GM21447 (cell line): ENCODE measurements around the gene KDM2A.

Experiments used
- ATAC-seq: cut with Tn5 transposase; IDR thresholded peaks from one replicate; pipeline ENCODE4 v1.9.1; 2021; ENCODE audit not compliant: unreplicated experiment

KDM2A gene

DNA sequence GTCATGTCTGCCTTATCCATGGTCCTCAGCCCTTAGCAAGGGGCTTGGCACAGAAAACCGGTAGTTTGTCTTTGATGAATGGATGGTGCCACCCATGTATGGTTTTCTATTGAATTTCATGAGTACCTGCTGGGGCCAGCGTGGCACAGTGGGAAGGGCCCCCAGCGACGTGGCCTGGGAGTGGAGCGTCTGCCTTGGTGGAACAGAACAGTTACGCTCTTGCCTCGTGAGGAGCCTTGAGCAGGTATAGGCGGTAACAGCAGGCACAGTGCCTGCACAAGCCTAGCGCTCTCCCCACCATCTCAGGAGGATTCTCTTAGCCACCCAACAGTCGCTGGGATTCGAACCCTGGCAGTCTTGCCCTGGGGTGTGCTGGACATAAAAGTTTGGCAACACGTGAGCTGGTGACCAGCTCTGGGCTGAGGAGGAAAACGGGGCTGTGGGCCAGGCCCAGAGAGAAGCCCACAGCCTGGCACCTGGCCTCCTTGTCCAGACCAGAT is 181.2 kb downstream of the KDM2A start:
- no peak for ATAC-seq

DNA sequence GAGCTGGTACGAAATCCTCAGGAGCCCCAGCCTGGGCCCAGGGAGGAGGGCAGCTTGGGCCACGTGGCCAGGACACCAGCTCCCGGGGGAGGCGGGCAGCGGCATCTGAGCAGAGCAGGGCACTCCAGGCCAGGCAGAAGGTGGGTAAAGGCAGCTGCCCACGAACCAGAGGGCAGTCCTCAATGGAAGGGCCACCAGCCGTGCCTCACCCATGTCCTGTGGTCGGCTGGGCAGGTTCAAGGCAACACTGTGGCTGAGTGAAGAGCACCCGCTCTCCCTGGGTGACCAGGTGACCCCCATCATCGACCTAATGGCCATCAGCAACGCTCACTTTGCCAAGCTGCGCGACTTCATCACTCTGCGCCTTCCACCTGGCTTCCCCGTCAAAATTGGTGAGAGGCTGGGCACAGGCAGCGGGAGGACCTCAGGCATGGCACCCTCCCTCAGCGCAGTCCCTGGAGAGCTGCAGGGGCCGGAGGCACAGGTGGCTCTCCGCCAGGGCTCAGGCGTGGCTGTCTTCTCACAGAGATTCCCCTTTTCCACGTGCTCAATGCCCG is 181.8 kb downstream of the KDM2A start:
- no peak for ATAC-seq

DNA sequence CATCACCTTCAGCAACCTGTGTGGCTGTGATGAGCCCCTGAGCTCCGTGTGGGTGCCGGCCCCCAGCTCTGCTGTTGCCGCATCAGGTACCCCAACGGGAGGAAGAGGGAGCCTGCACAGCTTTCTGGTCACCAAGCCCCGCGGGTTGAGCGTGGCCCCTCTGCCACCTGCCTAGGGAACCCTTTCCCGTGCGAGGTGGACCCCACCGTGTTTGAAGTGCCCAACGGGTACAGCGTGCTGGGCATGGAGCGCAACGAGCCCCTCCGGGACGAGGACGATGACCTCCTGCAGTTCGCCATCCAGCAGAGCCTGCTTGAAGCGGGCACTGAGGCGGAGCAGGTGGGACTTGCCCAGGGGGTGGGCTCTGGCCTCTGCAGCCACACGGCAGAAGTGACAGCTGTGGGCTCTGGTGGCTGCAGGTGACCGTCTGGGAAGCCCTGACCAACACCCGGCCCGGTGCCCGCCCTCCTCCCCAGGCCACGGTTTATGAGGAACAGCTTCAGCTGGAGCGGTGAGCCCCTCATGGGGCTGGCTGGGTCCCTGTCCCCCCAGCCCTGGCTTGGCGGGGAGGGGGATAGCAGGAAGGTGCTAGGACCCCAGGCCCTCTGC is 182.4 kb downstream of the KDM2A start:
- no peak for ATAC-seq

DNA sequence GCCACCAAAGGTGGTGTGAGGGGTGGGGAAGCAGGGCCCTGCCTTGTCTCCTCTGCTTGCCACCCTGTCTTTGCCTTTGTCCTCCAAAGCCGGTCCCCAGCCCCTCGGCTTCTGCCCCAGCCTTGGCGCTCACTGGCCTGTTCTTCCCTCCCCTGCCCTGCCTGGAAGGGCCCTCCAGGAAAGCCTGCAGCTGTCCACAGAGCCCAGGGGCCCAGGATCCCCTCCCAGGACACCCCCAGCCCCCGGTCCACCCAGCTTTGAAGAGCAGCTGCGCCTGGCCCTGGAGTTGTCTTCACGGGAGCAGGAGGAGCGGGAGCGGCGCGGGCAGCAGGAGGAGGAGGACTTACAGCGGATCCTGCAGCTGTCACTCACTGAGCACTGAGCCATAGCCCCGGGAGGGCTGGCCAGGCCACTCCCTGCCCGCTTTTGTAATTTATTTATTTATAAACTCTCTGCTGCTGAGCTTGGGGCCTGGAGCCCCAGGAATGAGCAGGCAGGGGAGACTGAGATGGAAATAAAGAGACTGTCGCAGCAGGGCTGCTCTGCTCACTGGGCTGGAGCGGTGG is 183.0 kb downstream of the KDM2A start:
- ATAC-seq, result no peak

DNA sequence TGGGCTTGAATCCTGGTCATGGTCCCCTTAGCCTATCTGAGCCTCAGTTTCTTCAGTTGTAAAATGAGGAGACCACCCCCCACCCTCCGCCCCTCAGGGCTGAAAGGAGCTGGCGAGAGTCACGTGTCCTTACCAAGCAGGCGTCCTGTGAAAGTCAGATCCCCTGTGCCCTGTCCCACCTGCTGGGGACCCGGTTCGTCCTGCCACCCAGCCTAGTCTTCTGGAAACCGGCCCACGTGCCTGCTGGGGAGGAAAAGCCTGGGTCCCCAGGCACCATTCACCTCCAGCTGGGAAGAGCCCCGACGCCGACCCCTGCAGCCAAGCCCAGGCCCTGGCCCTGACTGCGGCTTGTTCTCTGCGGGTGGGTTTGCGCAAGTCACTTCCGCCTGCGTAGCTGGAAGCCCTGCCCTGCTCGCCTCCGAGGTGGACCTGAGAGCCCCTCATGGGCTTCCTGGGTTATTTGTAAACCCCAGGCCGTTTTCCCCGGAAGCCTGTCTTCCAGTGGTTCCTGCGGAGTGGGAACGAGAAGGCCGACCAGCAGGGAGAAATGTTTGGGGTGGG is 183.6 kb downstream of the KDM2A start:
- ATAC-seq, result no peak

DNA sequence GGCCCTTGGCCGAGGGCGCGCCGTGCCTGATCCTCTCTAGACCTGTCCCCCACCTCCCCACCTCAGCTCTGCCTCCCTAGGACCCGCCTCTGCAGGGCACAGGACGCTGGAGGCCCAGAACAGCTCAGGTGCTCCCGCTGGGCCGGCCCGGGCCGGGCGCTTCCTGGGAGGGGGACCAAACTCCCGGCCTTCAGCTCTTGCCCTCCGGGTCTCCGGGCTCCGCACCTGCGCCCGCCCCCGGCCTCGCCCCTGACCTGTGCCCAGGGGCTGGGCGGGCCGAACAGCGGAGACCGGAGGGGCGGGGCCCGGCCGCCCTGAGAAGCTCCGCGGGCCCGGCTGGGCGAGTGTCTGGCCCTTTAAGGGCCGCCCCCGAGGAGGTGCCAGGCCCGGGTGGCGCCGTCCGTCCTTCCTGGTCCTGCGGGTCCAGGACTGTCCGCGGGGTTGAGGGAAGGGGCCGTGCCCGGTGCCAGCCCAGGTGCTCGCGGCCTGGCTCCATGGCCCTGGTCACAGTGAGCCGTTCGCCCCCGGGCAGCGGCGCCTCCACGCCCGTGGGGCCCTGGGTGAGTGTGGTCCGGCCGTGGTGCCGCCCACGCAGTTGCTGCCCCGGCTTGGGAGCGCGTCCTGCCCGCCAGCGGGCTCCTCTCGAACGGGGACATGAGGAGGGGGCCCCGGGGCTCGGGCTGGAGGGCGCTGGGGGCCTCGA is 184.2 kb downstream of the KDM2A start, which contains the start of gene SSH3:
TSS of gene SSH3 (plus strand) at position 399 of the 703 bp plus-strand sequence. CDS start at position 495, 96 bp downstream.
- no peak for ATAC-seq

DNA sequence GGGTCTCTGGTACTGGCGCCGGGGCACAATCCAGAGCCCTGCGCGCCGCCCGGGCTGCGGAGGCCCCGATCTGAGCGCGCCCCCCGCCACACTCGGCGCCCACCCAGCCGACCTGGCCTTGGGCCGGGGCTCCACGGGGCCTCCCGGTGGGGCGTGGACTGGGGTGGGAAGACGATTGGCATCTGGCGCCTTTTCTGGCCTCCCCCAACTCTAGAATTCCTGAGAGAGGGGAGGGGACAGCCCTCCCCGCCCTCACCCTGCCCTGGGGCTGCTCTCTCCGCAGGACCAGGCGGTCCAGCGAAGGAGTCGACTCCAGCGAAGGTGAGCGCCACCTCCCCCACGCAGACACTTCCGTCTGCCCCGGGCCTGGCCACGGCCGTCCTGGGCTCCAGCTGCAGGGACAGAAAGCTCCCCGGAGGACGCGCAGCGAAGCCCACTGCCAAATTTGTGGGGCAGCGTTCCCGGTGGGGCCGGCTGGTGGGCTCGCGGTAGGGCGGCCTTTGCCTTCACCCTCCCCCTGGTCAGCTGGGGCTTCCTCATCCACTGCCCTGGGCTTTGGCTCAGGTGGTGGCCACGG is 184.9 kb downstream of the KDM2A start:
- no peak for ATAC-seq

DNA sequence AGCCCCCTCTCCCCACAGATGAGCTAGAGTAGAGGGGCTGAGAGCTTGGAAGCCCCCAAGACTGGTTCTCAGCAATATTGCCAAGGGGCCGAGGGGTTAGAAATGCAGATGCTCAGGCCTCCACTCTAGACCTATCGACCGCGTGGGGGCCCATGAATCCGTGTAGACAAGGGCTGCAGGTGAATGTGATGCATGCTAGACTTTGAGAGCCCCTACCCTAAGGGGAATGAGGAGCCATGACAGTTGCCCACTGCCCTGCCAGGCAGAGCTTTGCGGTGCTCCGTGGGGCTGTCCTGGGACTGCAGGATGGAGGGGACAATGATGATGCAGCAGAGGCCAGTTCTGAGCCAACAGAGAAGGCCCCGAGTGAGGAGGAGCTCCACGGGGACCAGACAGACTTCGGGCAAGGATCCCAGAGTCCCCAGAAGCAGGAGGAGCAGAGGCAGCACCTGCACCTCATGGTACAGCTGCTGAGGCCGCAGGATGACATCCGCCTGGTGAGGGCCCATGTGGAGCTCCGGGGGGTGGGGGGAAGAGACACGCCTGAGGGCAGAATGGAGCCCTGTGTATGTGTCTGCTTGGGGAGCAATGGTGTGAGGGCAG is 185.5 kb downstream of the KDM2A start:
- ATAC-seq, result no peak

DNA sequence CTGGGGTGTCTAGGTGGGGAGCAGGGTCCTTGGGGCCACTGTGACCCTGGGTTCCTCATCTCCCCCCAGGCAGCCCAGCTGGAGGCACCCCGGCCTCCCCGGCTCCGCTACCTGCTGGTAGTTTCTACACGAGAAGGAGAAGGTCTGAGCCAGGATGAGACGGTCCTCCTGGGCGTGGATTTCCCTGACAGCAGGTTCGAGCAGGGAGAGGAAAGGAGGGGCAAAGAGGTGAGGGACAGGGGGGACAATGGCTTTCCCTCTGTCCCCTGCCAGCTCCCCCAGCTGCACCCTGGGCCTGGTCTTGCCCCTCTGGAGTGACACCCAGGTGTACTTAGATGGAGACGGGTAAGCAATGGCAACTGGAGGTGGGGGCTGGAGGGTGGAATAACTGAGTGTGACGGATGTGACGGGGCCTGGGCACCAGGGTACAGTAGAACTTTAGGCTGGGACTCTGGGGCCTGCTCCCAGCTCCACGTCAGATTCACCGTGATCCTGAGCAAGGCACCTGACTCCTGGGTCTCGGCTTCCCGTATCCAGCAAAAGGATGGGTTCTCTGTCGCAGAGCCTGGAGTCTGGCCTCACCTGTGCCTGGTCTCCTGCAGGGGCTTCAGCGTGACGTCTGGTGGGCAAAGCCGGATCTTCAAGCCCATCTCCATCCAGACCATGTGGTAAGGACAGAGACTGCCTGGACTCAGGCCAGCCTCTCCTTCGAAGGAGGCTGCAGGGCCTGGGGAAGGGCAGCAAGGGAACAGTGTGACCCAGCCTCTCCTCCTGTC is 187.9 kb downstream of the KDM2A start:
- no peak for ATAC-seq

DNA sequence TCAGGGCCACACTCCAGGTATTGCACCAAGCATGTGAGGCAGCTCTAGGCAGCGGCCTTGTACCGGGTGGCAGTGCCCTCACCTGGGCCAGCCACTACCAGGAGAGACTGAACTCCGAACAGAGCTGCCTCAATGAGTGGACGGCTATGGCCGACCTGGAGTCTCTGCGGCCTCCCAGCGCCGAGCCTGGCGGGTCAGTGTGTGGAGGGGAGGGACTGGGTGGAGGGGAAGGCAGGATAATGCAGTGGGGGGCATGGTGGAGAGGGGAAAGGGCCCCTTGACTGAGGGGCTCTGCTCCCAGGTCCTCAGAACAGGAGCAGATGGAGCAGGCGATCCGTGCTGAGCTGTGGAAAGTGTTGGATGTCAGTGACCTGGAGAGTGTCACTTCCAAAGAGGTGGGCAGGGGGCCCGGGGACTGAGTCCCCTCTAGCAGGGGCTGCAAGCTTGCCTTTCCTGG is 188.5 kb downstream of the KDM2A start:
- ATAC-seq, result no peak
